Muscle layer of duodenum (tissue), 2 donors: ENCODE data around the gene METRNL.
"Not testable (repeated sequence)": the region's sequence is repeated elsewhere in the genome, so short reads cannot be mapped to it uniquely, and the experiment has no call there.

ENCODE experiments used
- H3K27ac ChIP-seq: one replicate; pipeline ENCODE4 v1.7.0; 2013; ENCODE audit warnings: mild to moderate bottlenecking, low read length
- H3K27me3 ChIP-seq: one replicate; pipeline ENCODE4 v1.7.0; 2013; ENCODE audit warnings: low read depth, mild to moderate bottlenecking, control low read depth, low read length
- H3K36me3 ChIP-seq, 2 donors: one replicate each; pipeline ENCODE4 v1.7.0; 2013; ENCODE audit warnings: low read length in 2 of 2, control low read depth in 1 of 2, mild to moderate bottlenecking in 1 of 2; ENCODE audit not compliant: insufficient read depth in 2 of 2, control insufficient read depth in 1 of 2
- H3K4me1 ChIP-seq, 2 donors: one replicate each; pipeline ENCODE4 v1.7.0; 2013; ENCODE audit warnings: low read length in 2 of 2, mild to moderate bottlenecking in 2 of 2, control low read depth in 1 of 2, moderate library complexity in 1 of 2; ENCODE audit not compliant: insufficient read depth in 2 of 2, control insufficient read depth in 1 of 2
- H3K4me3 ChIP-seq, 2 donors: one replicate each; pipeline ENCODE4 v1.7.0; 2013; ENCODE audit warnings: low read length in 2 of 2, low read depth in 1 of 2, mild to moderate bottlenecking in 1 of 2
- H3K9me3 ChIP-seq, 2 donors: one replicate each; pipeline ENCODE4 v1.7.0; 2013; ENCODE audit warnings: low read length in 2 of 2, control low read depth in 1 of 2, mild to moderate bottlenecking in 1 of 2; ENCODE audit not compliant: control insufficient read depth in 1 of 2
- donor health status: healthy.

METRNL gene, protein sequence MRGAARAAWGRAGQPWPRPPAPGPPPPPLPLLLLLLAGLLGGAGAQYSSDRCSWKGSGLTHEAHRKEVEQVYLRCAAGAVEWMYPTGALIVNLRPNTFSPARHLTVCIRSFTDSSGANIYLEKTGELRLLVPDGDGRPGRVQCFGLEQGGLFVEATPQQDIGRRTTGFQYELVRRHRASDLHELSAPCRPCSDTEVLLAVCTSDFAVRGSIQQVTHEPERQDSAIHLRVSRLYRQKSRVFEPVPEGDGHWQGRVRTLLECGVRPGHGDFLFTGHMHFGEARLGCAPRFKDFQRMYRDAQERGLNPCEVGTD

DNA sequence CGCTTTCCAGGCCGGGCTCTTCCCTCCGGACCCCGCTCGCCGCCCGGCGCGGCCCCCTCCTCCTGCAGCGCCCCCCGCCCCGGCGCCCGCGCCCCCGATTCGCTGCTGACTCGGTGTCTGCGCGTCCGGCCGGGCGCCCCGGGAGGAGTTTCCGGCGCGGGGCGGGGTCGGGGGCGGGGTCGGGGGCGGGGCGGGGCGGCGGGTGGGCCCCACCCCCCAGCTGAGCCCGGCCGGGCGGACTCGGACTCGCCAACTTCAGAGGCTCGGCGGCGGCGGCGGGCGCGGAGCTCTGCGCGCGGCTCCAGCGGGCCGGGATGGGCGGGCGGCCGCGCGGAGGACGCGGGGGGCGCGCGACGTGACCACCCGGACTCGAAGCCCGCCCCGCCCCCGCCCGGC lies at the start of gene METRNL:
METRNL (plus strand) TSS at position 258 of the 396 bp plus-strand sequence. CDS start 207 bp downstream, outside the sequence.
- H3K4me1 ChIP-seq = peaks cover 12 to 35% of the 10 kb centered on the region in 2 donors
- no peaks in the 10 kb centered on the region for H3K27me3 ChIP-seq

DNA sequence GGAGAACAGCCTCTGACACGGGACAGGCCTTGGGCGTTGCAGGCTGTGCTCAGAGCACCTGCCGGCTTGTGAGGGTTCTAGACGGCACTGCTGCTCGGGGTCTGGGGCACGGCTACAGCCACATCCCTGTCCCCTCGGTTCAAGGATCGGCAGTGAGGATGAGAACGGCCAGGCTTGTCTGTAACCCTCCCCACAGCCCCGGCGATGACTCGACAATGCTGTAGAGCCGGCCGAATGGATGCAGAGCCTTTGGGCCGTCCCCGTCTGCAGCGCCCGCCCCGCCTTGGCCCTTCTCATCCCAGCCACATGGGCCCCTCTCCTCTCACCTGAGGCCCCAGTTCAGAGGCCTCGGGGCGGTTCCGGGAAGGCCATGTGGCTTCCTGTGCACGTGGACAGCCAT lies 49.0 kb upstream of the METRNL start:
- Histone ChIP-seq H3K36me3 (peaks cover 0 to 19% of the 10 kb centered on the region in 2 donors), H3K27ac (no peak overlapping the region), H3K4me1 (no peaks in the 10 kb centered on the region), H3K9me3 (no peaks in the 10 kb centered on the region), H3K27me3 (no peaks in the 10 kb centered on the region), H3K4me3 (no peak overlapping the region)

More for the DNA sequence above, at the start of gene METRNL:
- Histone ChIP-seq H3K36me3 (peaks cover 0 to 8% of the 10 kb centered on the region in 2 donors), H3K27ac (no peak within 1 kb of the TSS), H3K4me3 (peak within 1 kb of the TSS; percentile 11 to 73), H3K9me3 (no peaks in the 10 kb centered on the region)

DNA sequence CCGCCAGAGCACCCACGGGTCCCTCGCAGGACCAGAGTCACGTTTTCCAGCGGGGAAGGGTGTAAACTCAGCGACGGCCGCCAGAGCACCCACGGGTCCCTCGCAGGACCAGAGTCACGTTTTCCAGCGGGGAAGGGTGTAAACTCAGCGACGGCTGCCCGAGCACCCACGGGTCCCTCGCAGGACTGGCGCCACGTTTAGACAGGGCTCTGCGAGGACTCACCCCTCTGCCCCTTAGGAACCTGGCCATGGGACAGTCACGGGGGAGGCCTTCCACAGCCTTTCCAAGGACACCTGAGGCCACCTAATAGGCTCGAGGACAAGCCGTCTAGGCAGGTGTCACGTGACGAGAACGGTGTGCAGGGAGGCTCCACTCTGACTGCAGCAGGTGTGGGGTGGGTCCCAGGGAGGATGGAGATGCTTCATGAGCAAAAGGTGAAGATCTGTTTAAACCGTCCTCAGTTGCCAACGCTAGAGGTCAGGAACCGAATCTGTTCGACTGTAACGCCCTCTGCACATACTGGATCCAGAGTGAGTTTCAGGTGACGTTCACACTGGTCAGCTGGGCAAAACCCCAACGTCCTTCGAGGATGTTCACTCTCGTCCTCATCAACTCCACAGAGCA lies 48.0 kb upstream of the METRNL start:
- peaks cover 0 to 29% of the 10 kb centered on the region in 2 donors for H3K36me3 ChIP-seq
- no peak overlapping the region for H3K27ac ChIP-seq
- no peaks in the 10 kb centered on the region for H3K4me1 ChIP-seq
- no peak overlapping the region for H3K4me3 ChIP-seq
- H3K9me3 ChIP-seq = no peaks in the 10 kb centered on the region
- no peaks in the 10 kb centered on the region for H3K27me3 ChIP-seq

DNA sequence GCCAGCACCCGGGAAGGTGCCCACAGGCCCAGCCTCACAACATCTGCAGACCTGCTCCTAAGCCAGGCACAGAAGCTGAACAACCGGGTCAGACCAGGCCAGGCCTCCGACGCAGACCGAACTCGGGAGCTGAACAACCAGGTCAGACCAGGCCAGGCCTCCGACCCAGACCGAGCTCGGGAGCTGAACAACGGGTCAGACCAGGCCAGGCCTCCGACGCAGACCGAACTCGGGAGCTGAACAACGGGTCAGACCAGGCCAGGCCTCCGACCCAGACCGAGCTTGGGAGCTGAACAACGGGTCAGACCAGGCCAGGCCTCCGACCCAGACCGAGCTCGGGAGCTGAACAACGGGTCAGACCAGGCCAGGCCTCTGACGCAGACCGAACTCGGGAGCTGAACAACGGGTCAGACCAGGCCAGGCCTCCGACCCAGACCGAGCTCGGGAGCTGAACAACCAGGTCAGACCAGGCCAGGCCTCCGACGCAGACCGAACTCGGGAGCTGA lies 47.4 kb upstream of the METRNL start:
- H3K36me3 ChIP-seq = peaks cover 0 to 34% of the 10 kb centered on the region in 2 donors
- not testable (repeated sequence) for H3K4me3 ChIP-seq, H3K27me3 ChIP-seq, H3K4me1 ChIP-seq, H3K27ac ChIP-seq, H3K9me3 ChIP-seq

DNA sequence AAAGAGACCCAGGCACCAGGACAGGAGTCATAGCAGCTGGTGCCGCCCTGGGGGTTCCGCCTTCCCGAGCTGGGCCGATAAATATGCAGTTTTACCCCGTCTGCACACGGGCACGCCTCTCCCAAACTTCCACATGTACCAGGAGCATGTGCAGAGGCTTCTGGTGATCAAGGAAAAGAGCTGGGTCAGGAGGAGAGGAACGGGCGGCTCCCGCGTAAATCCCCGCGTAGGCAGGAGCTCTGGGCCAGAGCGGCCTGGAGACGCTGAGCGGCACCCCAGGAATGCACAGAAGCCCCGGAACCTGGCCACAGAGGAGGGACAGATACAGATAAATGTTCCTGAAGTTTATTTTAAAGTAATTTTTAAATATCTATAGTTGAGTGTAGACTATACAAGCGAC lies 46.6 kb upstream of the METRNL start:
- H3K36me3 ChIP-seq = peaks cover 3 to 42% of the 10 kb centered on the region in 2 donors
- H3K27ac ChIP-seq = no peak overlapping the region
- H3K4me3 ChIP-seq = no peak overlapping the region
- no peaks in the 10 kb centered on the region for H3K4me1 ChIP-seq
- H3K9me3 ChIP-seq = no peaks in the 10 kb centered on the region
- H3K27me3 ChIP-seq = no peaks in the 10 kb centered on the region

DNA sequence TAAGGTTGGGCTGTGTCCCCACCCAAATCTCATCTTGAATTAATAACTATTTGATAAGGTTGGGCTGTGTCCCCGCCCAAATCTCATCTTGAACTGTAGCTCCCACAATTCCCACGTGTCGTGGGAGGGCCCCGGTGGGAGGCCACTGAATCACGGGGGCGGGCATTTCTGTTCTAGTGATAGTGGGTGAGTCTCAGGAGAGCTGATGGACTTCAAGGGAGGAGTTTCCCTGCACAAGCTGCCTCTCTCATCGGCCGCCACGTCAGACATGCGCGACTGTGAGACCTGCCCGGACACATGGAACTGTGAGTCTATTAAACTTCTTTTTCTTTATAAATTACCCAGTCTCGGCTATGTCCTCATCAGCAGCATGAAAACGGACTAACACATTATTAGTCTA lies 44.9 kb upstream of the METRNL start:
- H3K36me3 ChIP-seq = peaks cover 3 to 35% of the 10 kb centered on the region in 2 donors
- no peak overlapping the region for H3K4me3 ChIP-seq
- H3K27me3 ChIP-seq = no peaks in the 10 kb centered on the region
- H3K27ac ChIP-seq = no peak overlapping the region
- no peaks in the 10 kb centered on the region for H3K9me3 ChIP-seq
- no peaks in the 10 kb centered on the region for H3K4me1 ChIP-seq

DNA sequence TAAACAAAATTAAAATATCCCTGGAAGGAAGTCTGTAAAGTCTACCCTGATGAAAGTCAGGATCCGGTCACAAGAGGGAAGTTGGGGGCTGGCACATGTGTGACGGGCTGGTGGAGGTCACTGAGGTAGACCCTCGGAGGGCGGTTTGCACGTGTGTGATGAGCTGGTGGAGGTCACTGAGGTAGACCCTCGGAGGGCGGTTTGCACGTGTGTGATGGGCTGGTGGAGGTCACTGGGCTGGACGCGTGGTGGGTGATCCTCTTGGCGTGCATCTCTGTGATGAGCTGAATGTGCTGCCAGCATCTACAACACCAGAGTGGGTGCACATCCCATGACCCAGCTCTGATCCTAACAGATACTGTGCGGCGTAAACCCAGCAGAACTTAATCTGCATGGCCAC lies 43.7 kb upstream of the METRNL start:
- H3K4me3 ChIP-seq = no peak overlapping the region
- H3K4me1 ChIP-seq = no peaks in the 10 kb centered on the region
- no peak overlapping the region for H3K27ac ChIP-seq
- H3K27me3 ChIP-seq = no peaks in the 10 kb centered on the region
- H3K36me3 ChIP-seq = peaks cover 3 to 33% of the 10 kb centered on the region in 2 donors
- H3K9me3 ChIP-seq = no peaks in the 10 kb centered on the region

DNA sequence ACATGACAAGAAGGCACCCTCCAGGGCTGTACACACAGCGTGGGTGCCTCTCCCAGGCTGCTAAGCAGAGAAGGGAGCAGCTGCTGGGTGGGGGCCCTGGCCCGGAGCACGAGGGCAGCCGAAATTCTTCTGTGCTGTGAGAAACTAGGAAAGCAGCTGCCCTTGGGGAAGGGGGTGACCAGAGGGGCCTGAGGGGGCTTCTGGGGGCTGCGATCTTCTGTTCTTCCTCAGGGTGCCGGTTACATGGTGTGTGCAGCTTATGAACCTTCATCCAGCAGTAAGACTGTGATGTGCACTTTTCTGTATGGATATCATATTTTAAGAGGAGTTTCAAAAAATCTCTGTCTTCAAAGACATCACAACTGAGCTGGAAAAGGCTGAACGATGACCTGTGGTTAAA lies 43.2 kb upstream of the METRNL start:
- Histone ChIP-seq H3K27ac (no peak overlapping the region), H3K4me1 (no peaks in the 10 kb centered on the region), H3K9me3 (peaks cover 0 to 3% of the 10 kb centered on the region in 2 donors), H3K36me3 (peaks cover 3 to 35% of the 10 kb centered on the region in 2 donors), H3K27me3 (no peaks in the 10 kb centered on the region), H3K4me3 (no peak overlapping the region)

DNA sequence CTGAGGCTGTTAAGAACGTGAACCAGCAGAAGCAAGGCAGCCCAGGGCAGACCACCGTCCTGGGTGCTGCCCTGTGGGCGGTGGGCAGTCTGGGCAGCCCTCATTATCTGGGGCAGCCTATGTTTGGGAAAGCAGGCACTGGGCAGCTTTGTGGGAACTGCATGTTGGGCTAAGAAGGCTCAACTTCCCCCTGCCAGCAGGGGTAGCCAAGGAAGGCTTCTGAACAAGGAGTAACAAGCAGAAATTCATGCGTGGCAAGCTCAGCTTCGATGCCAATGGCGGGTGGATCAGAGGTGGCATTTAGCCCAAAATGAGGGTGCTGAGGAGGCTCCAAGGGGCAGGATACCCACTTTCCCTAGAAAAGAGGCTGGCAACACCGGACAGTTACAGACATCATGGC lies 42.7 kb upstream of the METRNL start:
- H3K27ac ChIP-seq = no peak overlapping the region

DNA sequence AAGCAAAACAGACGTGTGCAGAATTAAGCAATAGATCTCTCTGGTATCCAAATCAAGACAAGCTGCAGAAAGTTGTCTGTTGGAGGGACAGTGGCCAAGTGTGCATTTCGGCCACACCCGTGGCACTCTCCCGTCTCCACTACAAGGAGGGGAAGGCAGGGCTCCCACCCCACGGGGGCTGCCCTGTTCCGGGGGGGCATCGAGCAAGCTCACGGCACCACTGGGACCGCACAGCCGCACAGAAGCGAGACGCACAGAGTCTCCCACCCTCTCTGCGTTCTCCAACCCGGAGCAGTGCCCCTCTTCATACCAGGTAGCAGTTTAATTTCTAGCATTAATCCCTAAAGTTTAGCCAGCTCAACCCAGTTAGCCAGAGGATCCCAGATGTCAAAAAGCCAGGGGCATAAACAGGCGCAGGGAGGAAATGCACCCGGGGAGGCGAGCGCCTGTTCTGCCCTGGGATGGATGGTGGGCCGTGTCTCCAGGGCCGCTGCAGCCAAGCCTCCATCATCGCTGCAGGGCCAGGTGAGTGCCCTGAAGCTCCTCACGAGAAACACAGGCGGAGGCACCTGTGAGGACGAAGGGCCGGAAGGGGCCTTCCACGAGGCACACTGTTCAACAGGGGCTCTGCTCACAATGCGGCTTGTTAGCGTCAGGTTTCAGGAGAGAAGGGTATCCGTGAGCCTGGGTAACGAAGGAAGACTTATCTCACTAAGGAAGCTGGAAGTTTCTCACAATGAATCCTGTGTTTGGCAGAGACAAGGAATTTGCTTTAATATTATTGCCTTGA lies 42.1 kb upstream of the METRNL start:
- H3K4me3 ChIP-seq = no peak overlapping the region
- peaks cover 3 to 46% of the 10 kb centered on the region in 2 donors for H3K36me3 ChIP-seq
- H3K9me3 ChIP-seq = peaks cover under 1 to 11% of the 10 kb centered on the region in 2 donors
- H3K27me3 ChIP-seq = no peaks in the 10 kb centered on the region
- H3K27ac ChIP-seq = no peak overlapping the region
- H3K4me1 ChIP-seq = no peaks in the 10 kb centered on the region

More for the DNA sequence above, 42.7 kb upstream of the METRNL start:
- Histone ChIP-seq H3K4me3 (no peak overlapping the region), H3K4me1 (no peaks in the 10 kb centered on the region), H3K27me3 (no peaks in the 10 kb centered on the region), H3K36me3 (peaks cover 3 to 39% of the 10 kb centered on the region in 2 donors), H3K9me3 (peaks cover 0 to 7% of the 10 kb centered on the region in 2 donors)

DNA sequence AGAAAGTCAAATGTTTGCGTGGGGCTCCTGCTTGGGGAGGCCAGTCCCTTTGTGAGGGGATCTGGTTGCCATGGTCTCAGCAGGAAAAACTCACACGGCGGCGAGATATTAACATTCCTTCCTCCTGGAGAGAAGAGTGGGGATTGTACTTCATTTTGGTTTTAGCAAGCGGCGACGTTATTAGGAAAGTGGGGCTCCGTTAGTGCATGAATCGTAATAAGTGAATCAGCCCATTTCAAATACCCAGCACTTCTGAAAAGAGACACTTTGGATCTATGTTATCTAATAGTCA lies 41.6 kb upstream of the METRNL start:
- Histone ChIP-seq H3K4me1 (no peaks in the 10 kb centered on the region), H3K36me3 (peaks cover 3 to 46% of the 10 kb centered on the region in 2 donors), H3K27ac (no peak overlapping the region), H3K9me3 (peaks cover 3 to 15% of the 10 kb centered on the region in 2 donors), H3K4me3 (no peak overlapping the region), H3K27me3 (no peaks in the 10 kb centered on the region)
